CD4-positive, alpha-beta T cell treated with Interleukin-4 for 1 hour (primary cell): ENCODE data around the gene RRBP1.

Experiments
- DNase-seq, 2 donors: peaks; one replicate each; pipeline ENCODE4 v3.0.0-alpha.2; 2020 to 2022

Gene RRBP1

DNA sequence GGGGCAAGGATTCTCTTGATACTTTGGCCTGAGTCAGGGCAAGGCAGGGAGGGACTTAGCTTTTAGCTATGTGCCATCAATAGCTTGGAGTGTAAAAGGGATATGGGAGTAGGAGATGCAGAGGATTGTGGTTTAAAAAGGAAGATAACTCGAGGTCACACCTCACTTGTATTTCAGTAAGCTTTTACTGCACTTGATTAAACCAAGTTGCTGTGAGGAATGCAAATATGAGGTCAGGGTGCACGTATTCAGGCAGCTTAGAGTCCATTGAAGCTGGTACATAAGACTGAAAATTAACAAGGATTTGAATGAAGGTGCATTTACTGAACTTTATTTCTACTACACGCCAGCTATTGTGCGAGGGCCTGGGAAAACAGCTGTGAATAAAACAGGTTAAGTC, 80.1 kb downstream of the RRBP1 start:
- no peak for DNase-seq

DNA sequence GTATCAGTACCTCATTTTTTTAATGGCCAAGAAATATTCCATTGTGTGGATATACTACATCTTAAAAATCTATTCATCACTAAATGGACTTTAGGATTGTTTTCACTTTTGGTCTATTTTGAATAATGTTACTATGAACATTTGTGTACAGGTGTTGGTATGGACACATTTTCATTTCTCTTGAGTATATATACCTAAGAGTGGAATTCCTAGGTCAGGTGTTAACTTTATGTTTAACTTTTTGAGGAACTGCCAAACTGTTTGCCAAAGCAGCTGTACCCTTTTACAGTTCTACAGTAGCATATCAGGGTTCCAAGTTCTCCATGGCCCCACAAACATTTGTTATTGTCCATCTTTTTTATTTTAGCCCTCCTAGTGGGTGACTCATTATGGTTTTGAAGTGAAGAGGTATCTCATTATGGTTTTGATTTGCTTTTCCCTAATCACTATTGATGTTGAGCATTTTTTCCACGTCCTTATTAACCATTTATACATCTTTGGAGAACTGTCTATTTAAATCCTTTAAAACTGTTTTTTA, 84.0 kb downstream of the RRBP1 start:
- no peak for DNase-seq

DNA sequence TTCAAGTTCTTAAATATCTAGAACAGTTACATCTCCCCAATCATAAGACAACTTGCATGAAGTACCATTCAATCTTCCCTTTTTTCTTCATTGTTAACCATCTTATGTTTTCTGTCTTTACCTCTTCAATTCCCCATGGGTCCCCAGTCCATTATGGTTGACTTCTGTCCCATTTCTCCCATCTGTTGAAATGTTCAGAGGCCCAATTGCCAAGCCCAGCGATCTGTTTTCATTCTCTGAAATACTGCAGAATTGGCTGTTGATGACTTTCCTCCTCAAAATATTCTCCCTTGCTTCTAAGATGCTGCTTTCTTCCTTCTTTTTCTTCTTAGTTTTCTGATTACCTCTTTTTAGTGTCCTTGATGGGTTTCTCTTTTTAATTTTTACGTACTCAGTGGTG, 86.2 kb downstream of the RRBP1 start:
- DNase-seq = no peak

DNA sequence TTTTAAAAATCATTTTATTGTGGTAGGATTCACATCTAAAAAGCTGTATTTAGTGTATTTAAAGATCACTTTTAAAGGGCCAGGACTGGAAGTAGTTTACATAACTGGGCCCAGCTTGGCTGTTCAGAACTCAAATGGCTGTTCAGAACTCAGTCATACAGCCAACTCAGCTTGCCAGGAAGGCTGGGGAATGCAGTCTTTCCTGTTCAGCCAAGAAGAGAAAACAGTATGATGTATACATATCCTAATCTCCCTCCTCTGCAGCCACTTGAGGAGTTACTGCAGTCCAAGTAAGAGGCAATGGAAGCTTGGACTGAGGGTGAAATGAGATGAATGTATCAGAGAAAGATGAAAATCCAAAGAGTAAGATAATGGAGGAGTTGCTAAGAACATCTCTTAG, 87.6 kb downstream of the RRBP1 start:
- DNase-seq = no peak

DNA sequence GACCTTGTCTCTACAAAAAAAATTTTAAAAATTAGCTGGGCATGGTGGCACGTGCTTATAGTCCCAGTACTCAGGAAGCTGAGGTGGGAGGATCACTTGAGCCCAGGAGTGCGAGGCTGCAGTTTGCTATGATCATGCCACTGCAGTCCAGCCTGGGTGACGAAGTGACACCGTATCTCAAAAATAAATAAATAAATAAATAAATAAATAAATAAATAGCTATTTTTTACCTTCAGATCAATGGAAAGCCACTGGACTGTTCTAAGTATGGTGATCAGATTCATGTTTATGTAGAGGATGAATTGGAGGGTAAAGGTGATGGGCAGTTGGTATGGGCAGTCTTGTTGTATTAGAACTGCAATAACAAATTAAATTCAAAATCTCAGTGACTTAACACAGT, 88.1 kb downstream of the RRBP1 start:
- DNase-seq = no peak

DNA sequence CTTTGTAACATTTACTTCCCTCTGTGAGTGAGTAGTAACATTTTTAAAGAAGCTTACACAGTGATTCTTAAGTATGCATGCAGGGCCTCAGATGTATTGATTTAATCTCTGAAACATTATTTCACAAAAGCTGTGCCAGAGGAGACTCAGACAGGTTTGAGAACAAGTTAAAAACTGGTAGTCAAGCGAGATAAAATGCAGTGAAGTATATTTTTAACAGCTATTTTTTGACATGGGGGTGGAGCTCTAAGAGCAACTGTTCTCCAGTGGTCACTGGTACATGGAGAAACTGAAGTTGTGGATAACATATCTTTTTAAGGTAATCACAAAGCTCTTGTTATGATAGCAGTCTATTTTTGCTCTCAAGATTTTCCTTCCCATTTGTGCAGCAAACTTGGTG, 91.8 kb downstream of the RRBP1 start:
- DNase-seq = no peak

DNA sequence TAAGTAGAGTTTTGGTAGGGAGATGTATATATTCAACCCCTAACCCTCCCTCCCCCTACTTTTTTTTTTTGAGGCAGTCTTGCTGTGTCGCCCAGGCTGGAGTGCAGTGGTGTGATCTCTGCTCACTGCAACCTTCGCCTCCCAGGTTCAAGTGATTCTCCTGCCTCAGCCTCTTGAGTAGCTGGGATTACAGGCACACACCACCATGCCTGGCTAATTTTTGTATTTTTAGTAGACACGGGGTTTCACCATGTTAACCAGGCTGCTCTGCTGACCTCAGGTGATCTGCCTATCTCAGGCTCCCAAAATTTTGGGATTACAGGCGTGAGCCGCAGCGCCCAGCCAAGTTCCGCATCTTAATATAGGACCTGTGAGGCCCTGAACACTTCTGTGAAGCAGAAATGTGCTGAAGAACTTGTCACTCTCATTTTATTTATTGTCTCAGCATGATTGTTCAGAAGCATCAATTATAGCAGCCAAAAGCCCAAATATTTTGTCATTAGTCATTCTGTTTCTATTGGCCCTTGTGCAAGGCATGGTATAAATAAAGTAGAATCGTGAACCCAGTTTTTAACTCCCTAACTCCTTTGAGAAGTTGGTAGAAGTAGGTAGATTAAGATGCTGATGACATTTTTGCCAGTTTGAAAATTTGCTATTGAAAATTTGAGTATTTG, 92.7 kb downstream of the RRBP1 start:
- no peak for DNase-seq

DNA sequence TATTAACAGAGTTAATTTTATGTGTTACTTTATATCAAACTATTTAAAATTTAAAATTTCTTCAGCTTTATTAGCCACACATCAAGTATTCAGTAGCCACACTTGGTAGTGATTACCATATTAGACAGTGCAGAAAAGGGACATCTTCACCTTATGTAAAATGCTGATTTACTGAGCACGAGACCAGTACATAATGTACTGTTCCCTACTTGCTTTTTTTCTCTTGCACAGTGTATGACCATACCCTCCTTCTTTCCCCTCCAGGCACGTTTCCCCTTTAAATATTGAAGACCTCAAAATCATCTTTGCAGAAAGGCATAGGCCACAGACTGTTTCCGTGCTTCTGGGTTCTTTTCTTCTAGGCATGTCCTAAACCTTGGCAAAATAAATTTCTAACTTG, 94.2 kb downstream of the RRBP1 start:
- no peak for DNase-seq

DNA sequence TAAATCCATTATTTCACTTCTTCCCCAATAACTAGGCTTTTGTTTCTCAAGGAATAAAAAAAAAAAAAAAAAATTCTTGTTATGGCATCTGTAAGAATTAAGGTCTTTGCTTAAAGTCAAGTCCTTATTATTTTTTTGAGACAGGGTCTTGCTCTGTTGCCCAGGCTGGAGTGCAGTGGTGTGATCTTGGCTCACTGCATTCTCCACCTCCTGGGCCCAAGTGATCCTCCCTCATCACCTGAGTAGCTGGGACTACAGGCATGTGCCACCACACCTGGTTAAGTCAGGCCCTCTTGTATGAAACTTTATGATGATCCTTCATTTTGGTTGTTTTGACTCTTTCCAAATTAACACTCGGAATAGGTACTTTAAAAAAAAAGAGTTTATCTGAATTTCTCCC, 94.9 kb downstream of the RRBP1 start:
- DNase-seq = no peak

DNA sequence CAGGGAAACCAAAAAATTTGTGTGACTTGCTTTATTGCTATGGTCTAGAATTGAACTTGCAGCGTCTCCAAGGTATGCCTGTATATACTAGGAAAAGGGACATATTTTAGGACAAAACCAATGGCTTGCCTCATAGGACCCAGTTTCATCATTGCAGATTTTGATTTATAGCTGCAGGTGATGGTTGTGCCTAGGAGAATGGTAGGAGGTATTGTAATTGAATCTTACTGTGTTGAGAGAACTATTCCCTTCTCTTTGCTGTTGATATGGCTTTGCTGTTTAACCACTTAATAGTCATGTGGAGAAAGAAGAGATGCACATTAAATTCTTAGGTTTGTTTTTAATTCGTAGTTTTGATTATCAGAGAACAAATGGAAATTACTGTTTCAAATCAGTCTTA, 95.8 kb downstream of the RRBP1 start:
- no peak for DNase-seq

DNA sequence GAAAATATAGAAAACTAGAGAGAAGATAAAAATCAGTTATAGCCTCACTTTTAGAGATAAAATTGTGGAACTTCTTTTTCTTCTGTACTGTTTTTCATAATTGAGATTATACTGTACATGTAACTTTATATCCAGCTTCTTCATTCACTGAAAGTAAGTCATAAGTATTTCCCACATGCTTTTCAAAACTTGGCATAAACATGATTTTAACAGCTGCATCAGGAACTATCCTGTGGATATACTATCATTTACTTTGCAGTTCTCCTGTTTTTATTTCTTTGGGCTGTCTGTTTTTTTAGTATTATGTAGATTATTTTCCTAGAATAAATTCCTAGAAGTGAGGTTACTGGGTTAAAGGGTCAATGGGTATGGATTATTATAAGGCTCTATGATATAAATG, 97.4 kb downstream of the RRBP1 start:
- DNase-seq = no peak

DNA sequence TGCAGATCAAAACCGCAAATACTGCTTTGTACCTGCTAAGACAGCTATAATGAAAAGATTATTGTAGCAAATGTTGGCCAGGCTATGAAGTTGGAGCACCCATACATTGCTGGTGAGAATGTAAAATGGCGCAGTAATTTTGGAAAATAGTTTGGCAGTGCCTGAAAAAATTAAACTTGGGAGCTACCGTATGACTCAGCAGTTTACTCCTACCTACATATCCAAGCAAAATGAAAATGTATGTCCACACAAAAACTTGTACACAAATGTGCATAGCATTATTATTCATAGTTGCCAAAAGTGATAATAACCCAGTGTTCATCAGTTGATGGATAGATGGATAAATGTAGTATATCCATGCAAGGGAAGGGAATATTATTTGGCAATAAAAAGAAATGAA, 98.9 kb downstream of the RRBP1 start:
- DNase-seq = no peak

DNA sequence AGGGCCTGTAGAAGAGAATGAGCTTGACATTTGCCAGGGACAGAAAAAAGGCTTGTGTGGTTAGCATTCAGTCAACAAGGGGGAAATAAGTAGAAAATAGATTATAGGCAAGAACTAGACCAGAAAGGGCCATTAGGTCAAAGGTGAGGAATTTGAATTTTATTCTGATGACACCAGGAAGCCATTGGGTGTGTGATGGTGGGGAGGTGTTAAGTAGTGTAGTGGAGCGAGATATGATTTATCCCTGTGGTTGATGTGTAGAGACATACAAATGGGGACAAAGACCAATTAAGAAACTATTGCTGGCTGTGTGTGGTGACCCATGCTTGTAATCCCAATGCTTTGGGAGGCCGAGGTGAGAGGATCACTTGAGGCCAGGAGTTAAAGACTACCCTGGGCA, 101.1 kb downstream of the RRBP1 start:
- DNase-seq = no peak

DNA sequence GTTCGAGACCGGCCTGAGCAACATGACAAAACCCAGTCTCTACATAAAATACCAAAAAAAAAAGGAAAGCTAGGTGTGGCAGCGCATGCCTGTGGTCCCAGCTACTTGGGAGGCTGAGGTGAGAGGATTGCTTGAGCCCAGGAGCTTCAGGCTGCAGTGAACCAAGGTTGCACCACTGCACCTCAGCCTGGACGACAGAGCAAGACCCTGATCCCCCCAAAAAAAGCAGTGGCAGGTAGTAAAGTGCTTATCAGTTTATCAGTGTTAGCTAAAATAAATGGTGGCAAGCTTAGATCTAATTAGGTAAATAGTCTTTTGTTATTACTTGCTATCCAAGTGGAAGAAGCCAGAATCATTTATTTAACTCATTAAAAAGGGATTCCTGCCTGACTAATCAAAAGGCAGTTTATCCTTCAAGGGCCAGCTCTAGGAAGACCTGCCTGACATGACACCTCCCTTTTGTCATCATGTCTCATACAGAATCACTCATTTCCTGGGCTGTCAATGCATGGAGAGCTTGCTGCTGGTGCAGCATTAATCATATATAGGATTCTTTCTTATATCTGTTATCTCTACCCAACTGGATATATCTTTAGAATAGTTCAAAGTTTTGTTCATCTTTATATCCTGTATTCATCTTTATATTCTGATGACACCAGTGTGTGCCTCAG, 102.5 kb downstream of the RRBP1 start:
- no peak for DNase-seq

DNA sequence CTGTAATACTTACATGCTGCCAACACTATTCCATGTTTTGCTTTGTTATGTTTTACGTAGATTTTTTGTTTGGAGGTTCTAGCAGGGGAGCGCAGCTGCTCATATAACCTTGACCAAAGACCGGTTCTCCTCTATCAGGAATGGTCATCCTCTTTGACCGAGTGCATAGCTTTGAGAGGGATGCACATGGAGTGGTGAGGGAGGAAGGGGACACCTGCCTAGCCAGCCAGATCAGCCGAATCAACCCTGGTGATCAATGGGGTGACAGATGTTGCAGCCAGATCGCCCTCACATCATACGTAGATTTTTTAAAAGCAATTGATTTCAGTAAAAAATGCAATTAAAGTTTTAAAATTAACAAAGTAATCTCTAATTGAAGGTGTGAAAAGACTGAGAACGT, 105.8 kb downstream of the RRBP1 start:
- DNase-seq = no peak

DNA sequence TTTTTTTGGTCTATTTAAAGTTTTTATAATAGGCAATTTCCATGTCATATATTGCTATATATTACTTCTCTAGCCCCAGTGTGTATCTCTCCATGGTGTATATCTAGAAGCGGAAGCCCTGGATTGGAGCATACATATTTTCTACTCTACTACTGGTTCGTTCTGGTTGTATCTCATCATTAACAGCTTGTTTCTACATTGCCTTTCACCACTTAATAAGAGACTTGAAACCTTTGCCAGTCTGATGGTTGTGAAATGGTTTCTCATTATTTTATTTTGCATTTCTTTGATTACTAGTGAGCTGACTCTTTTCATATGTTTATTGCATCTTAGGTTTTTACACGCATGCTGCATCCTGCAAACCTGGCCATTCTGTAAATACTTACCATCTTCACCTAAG, 108.6 kb downstream of the RRBP1 start:
- no peak for DNase-seq

DNA sequence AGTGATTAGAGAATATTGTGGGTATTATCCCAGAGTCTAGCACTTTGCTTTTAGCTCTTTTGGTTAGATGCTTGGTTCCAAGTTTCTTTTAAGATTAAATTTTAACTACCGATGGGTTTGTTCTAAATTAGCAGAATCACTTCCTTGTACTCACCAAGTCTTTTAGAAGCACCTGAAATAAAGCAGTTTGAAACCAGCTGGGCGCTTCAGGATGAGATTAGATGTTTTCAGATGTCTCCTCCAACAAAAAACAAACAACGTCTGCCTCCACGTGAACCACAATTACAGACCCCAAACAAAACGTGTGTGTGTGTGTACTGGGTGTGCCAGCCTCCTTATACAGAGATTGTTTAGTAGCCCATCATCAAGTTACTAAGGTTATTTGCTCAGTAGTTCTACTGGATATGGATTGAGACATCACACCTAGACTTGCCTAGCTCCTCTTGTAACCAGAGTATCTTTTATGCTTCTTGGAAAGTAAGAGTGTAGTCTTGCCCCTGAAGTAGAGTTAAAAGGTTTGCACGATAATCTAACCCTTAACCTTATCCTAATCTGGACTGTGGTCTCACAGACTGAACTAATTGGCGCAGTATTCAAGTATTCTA, 109.9 kb downstream of the RRBP1 start:
- DNase-seq = no peak

DNA sequence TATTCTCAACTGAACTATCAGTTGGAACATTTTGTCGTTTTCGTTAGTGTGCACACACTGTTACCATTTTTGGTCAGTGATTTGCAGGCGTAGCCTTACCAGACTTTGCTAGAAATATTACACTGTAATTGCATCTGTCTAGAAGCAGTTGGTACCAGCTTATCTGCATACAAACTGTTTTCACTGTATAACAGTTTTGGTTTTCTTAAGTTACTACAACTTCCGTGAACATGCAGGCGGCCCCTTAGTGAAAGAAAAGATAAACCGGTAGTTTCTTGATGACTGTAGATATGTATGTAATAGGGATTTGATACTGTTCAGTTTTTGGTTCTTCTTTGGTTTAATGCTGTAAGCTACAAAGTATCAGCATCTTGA, 110.9 kb downstream of the RRBP1 start:
- DNase-seq = peak in 1 of 2 donors; percentile 16

DNA sequence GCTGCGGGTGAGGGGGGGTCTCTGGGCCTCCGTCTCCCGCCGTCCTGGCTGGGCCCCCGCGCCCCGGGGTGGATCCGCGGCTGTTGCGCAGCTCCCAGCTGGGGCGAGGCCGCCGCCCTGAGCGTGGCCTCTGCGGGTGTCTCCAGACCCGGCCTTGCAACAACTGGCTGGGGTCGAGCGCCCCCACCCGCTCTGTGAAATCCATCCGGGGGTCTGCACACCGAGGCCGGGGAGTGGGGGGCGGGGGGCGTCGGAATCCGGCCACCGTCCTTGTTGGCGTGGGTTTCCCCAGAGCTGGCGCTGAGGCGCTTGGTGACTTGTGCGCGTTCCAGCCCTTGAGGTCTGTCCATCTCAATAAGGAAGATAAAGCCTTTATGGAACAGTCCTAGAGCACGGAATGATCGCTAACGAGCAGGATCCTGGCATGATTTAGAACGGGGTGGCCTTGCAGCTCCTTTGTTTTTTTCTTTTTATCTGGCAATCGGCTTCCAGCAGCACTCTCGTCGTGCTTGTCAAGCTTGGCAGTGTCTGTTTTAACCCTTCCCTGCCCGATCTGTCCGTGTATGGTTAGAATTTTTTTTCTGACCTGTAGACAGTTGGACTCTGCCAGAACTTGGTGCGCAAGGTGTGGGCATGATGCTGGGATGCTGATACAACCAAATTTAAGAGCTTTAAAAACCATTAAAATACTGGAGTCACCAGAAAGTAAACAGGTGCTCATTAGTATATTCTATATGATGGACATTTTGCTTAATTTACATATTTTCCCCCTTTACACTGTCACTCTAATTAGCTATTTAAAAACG, 111.5 kb downstream of the RRBP1 start:
- DNase-seq = peak in 1 of 2 donors; percentile 14

DNA sequence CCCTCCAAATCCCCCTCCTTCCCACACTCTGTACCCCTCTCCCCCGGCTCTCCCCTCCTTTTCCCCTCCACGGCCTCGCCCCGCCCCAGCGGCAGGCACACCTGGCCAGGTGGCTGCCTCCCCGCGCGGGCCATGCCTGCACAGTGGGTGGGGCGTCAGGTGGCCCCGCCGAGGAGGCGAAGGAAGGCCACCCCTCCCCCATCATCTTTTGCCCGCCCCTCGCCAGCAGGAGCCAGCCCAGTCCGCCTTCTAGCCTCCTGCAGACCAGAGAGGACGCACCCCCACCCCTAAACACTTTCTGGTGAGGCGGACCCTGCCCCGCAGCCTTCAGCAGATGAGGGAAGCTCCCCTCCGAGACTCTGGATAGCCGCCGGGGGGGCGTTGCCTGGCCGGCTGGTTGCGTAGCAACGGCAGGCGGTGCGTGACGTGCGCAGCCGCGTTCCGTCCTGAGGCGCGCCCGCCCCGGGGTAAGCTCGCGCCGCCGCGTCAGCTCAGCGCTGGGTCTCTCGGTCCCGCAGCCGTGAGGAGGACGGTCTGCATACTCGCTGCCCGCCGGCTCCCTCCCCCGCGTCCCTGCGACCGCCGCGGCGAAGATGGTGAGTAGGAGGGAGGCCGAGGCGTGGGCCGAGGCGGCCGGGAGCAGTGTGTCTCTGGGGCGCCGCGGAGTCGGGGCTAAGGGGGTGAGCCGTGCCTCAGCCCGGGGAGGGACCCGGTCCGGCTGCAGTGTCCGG, 112.3 kb downstream of the RRBP1 start, which contains the start of gene DSTN:
Gene DSTN, plus strand, starts transcription at position 460 of the 731 bp plus-strand sequence. Its CDS starts 134 bp downstream, at position 594.
- DNase-seq = peak; percentile 88

DNA sequence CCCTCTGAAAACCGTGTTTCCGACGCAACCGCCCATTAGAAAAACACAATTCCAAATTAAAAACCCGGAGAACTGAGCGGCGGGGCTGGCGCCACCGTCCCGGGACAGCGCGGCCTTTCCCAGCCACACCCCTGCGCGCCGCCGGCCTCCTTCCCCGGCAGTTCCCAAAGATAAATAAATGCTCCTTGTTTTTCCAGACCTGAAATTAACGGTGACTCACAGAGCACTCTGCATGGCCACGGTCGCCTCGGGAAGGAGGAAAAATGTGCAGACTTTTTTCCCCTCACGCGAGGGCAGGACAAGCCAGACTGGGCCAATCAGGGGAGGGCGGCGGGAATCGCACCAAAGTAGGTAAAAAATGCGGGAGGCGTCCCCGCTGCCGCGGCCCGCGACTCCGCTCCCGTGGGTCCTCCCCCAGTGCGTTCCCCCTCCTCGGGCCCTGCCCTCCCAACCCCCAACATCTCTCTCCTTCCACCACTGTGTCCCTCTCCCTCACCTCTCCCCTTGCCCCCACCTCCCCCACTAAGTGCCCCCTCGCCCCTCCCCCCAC, 113.0 kb downstream of the RRBP1 start:
- DNase-seq = peak in 1 of 2 donors; percentile 11
